DMS 273 (cell line): Measurements from ENCODE around the gene ROPN1.
A peak's percentile ranks its signal among the peaks of the same experiment; 100 is the strongest.
"Not testable (repeated sequence)": the region's sequence is repeated elsewhere in the genome, so short reads cannot be mapped to it uniquely, and the experiment has no call there.

ENCODE experiments used
- DNase-seq: peaks from one replicate; lab custom pipeline; 2025; ENCODE audit not compliant: unreplicated experiment; lab: John Stamatoyannopoulos, UW

The ROPN1 gene

GRCh38 chr3:124001366-124001765 is 9.4 kb upstream of the ROPN1 start:
- DNase-seq = not testable (repeated sequence)

- no peak for DNase-seq
Measured at GRCh38 chr3:123997543-123997942, 5.6 kb upstream of the ROPN1 start.

GRCh38 chr3:123993818-123994217 is 1.9 kb upstream of the ROPN1 start:
- DNase-seq = no peak

- no peak for DNase-seq
Measured at GRCh38 chr3:123986427-123986826, 5.5 kb downstream of the ROPN1 start.

DNA sequence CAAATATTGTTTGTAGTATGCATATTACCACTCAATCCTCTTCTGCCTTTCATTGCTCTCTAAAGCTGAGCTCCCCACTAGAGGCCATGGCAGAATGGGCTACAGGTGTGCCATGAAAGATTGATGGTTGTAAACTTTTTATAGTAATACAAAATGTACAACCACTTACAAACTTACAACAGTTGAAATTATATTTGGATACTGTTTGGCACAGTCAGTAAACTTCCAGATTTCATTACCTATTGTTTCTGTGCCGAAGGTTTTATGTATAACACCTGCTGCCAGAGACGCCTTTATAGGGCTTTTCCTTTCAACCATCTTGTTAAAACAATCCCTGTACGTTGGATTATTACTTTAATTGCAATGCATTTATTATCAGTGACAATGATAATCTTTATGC is 7.0 kb downstream of the ROPN1 start:
- DNase-seq = no peak

DNA sequence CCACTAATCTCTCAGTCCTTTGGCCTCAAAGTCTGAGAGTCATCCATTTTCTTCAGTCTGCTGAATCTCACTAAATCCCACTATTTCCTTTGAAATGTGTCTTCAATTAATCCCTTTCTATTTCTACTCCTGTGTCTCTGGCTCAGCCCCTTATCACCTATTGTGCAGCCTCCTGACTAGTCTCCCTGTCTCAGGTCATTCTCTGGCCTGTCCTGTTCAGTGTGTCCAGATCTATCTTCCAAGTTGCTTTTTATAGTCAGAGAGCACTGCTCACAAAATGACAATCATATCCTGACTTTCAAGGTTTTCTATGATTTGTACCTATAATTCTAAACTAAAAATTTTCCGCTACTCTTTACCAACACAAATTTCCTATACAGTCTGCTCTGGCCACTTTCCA is 7.6 kb downstream of the ROPN1 start:
- no peak for DNase-seq

DNA sequence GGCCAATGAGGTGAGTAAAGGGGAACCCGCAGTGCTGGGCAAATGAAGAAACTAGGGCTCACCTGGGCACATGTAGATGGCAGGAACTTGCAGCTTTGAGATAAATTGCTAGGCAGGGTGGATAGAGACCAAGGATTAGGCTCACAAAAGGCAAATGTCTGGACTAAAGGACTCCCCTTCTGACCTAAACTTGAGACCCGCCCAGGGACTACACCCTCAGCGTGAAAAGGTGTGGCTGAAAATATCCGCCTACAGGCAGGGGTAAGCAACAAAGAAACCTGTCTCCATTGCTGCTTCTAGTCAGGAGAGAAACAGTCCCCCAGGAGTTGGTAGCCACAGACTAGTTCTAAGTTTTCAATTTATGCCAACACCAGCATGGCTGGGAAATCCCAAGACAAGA is 10.6 kb downstream of the ROPN1 start:
- not testable (repeated sequence) for DNase-seq

DNA sequence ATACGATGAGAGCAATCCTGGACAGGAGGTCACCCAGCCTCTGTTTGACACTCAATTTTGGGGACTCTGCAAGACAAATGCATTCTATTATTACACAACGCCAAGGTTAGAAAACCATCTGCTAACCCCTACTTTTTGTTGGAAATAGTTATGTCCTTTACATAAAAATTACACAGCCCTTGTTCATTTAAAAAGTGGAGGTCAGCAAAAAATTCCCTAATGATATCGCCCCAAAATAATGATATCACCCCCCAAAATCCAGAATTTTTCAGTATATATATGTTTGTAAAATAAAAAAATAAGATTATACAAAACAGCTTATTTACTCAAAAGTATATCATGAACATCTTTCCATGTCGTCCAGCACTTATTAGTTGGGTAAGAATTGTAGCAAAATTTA is 11.4 kb downstream of the ROPN1 start:
- DNase-seq = no peak

DNA sequence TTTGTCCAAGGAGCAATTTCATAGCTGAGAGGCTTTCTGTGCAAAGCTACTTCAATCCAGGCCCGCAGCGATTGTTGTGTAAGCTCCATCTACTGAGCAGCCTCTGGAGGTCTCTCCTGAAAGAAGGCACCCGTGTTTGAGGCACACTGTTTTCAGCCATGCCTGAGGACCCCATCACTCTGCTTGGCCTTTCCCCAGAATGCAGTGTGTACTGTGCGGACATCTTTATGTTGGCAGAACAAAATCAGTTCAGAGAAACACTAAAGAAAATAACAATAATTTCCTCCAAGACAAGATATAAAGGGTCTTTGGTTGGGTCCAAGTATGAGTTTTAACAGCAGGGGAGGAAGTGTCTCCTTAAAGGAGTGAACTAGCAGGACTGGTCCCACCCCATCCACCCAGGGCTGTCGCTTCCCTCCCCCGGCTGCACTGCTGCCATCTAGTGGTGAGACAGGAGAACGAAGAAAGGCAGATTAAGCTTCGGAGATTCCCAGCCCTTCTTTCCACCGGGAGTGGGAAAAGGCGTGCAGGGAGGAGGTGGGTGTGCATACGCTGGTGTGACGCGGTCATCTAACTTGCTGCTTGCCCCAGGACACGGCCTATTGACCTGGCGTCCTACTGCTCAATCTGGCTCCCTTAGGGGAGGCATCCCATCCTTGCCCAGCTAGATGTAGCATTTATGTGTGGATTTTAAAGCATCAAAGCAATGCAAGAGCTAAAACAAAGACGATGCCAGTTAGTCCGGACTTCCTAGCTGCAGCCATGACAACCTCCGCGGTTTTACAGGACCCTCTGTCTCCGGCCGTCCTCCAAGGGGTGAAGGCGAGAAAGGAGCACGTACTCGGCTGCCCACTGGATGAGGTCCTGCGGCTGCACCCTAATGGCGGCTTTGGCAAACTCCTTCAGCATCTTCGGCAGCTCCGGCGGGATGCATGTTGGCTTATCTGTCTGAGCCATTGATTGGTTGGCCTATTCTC is 12.1 kb downstream of the ROPN1 start:
- DNase-seq = peak; percentile 80

DNA sequence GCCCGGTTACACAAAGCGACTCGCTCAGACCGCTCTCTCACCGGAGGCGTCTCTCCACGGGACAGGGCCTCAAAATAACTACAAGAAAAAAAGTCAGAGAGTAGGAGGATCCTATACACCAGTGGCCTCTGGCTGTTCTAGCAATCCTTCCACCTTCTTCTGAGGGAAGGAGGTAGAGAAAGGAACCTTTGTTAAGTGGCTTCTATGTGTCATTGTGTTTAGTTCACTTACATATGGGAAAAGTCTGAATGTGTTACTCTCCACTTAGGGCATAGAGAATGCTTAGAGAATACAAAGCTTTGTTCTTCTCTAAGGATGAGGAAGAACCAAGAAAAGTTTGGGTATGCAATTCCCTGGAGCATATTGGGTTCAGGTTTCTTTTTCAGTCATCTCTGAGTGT is 15.0 kb downstream of the ROPN1 start:
- not testable (repeated sequence) for DNase-seq

DNA sequence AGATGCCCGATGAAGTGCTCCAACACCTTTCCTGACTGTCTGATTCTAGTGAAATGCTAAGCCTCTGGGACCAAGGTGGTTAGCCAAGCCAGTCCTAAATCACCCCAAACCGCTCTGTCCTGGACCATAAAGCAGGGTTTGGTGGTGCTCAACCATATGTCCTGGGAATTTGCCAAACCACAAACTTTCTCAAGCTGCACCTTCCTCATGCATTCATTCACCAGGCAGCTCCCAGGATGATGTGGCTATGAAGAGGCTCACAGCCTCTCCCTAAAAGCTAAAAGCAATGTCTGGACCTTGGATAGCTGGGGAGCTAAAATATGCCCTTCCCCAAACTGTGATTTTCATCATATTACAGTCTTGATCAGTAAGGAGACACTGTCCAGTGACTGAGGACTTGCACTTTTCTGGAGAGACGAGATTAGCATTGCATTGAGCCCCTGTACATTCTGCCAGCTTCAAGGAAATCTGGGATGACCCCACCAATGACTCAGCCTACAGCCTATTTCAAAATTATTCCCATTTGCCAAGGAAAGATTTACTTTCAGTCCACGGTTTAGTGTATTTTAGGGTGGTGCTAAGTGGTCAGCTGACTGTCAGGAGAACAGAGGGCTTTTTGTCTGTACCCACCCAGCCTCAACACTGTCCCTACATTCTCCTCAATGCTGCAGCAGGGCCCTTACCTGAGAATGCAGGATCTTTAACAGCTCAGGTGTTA is 15.6 kb downstream of the ROPN1 start:
- peak; percentile 19 for DNase-seq

- not testable (repeated sequence) for DNase-seq
Measured at GRCh38 chr3:123975030-123975429, 16.9 kb downstream of the ROPN1 start.

DNA sequence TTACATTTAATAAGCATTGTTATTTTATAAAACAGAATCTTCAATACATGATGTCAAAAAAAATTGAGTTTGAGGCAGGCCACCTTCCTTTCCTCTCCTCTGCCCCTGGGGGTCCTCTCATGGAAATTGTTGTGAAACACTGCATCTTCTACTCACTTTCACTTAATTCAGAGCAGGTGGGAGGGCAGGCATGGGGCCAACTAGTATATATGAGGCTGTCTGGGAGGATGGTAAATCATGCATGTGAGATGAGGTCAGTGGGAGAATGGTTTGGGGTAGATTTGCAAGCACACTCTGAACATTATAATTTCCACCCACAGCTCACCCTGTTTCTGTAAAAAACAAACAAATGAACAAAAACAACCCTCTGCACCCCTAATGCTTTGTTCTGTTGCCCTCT is 20.5 kb downstream of the ROPN1 start:
- peak; percentile 27 for DNase-seq

DNA sequence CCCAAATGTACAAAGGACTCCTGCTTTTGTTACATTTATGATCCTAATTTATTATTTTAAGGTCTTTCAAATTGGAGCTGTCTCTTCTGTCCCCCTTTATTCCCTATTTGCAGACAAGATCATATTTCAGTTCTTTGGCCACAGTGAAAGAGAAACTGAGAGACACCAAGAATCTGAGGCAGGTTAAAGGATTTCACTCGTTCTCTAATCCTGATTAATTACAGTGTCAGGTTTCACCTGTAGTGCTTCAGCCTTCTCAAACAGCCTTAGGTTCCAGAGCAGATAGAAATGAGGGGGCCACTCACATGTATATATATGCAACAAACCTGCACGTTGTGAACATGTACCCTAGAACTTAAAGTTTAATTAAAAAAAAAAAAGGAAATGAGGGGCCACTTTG is 24.7 kb downstream of the ROPN1 start:
- DNase-seq = not testable (repeated sequence)

DNA sequence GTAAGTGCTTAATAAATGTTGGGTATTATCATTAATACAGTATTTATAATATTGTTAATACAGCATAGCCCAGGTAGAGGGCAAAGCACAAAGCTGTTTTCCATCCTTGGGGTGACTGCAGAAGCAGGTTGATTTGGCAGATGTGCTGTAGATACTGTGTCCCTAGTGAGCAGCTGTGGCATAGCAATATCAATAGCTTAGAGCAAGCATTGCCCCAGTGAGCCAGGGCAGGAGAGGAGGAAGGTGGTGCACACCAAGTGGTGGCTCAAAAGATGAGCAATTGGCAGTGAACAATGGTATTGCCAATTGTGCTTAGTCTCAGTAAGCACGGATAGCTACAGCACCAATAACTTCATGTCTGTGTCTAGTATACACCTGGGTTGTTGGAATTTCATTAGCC is 25.1 kb downstream of the ROPN1 start:
- not testable (repeated sequence) for DNase-seq

DNA sequence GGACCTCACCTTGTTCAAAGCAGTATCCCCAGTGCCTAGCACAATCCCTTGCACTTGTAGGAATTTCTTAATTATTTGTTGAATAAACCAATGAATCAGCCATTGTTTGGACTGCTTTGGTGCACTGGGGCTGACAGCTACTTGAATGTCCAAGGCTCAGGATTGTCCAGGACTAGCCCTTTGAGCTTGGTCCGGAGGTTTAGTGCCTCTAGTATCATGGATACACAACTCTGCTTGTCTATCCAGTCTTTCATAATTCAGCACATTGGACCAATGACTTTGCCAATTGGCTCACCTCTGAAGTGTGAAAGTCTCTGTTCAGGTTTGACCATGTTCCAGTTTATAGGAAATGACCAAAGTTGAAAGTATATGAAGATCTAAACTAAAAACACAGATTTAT is 27.1 kb downstream of the ROPN1 start:
- DNase-seq = not testable (repeated sequence)

DNA sequence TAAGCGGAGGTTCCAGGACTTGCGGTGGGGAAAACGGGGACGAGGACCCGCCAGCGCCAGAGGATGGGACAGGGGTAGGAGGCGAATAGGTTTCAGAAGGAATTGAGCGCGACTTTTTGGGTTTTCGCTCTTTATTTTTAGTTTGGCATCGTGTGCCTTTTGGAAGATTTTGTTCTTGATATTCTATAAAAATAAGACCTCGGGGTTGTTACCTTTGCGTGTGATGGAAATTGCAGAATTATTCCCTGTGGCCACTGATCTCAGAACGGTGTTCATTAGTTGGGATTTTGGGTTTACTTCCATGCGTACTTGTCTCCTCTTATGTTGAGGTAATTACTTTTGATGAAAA is 30.4 kb downstream of the ROPN1 start:
- no peak for DNase-seq

GRCh38 chr3:123960781-123961507 is 31.0 kb downstream of the ROPN1 start, which contains the start of gene CCDC14:
CCDC14 (minus strand) TSS chr3:123961229; CDS start chr3:123961173, 56 bp downstream.
- DNase-seq = peak; percentile 100

DNA sequence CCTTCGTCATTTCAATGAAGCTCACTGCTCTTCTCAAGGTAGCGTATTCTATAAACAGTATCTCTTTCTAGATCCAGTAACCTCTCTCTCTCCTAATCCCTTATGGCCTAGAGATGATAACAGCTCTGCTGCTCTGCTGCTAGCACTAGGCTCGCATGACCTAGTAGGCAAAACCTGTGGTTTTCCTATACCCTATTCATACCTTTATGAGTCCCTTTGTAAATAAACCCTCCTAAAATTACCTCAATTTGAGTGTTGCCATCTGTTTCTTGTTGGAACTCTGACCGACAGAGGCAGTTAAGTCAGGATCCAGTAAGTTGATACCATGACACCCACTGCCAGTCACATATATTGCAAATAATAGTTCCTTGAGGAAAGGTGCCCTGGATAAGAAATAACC is 38.2 kb downstream of the ROPN1 start:
- DNase-seq = peak; percentile 90

- DNase-seq = no peak
Measured at GRCh38 chr3:123952844-123953520, 38.9 kb downstream of the ROPN1 start.
